HepG2 (cell line): ENCODE data around the gene SAPCD2. TPM values are rescaled to one million over a fixed set of nuclear protein-coding genes. Genes with fewer than 3 reads are reported as not detected.
A peak's percentile ranks its signal among the peaks of the same experiment; 100 is the strongest.

Source experiments
- ATAC-seq: fragments of 200-7000 bp; cut with Tn5 transposase; 3 replicates; pipeline ENCODE4 v1.9.1; 2020; ENCODE audit warnings: mild to moderate bottlenecking, moderate library complexity
- BruUV-seq: library from RNA; stranded (reverse); fragments of 400-500 nt; replicated peaks from 2 replicates; lab custom pipeline; 2021; lab: Mats Ljungman, UMichigan
- CTCF ChIA-PET: fragments of 300-600 bp; formaldehyde crosslinking; extraction: SDS; loops from one replicate; lab custom pipeline; 2021; ENCODE audit warnings: low total read pairs, inconsistent platforms, low intra/inter-chr PET ratio; lab: Yijun Ruan, JAX
- POLR2A ChIA-PET: fragments of 350-600 bp; sonication (Branson Sonifier 250); formaldehyde crosslinking; loops from one replicate; lab custom pipeline; 2020; ENCODE audit warnings: antibody characterized with exemption, inconsistent platforms; lab: Yijun Ruan, JAX
- DNase-seq: peaks from one replicate; pipeline ENCODE4 v3.0.0-alpha.2; 2015; ENCODE audit warnings: low spot score
- FAIRE-seq: peaks from 3 replicates; lab custom pipeline; 2011; peaks lifted over from hg19 to GRCh38; lab: Jason Lieb, UNC
- H2AFZ ChIP-seq: one replicate; pipeline ENCODE4 v1.6.1; 2011; ENCODE audit warnings: low read length, inconsistent platforms
- H3K27ac ChIP-seq: fragments of 300-600 bp; 3 replicates; pipeline ENCODE4 v1.8.0; 2011; ENCODE audit warnings: mixed run types, mild to moderate bottlenecking, mixed read lengths, low read length, inconsistent platforms; ENCODE audit not compliant: insufficient read depth; ENCODE audit errors: extremely low read length
- H3K27me3 ChIP-seq, 2 experiments: fragments of 200-600 bp in 1 of 2; 2 replicates in 1 of 2; 3 replicates in 1 of 2; pipeline versions ENCODE4 v1.6.0 to v1.8.0; 2011; ENCODE audit warnings: low read length in 2 of 2, mild to moderate bottlenecking in 2 of 2, moderate library complexity in 2 of 2, inconsistent platforms in 1 of 2; ENCODE audit not compliant: insufficient read depth in 2 of 2, control insufficient read depth in 1 of 2
- H3K36me3 ChIP-seq, 2 experiments: fragments of 200-600 bp in 1 of 2; replicated peaks in 1 of 2; 2 replicates in 1 of 2; 3 replicates in 1 of 2; pipeline versions ENCODE4 v1.5.1 to v1.8.0; 2011; ENCODE audit warnings: low read length in 2 of 2, inconsistent platforms in 1 of 2; ENCODE audit not compliant: insufficient read depth in 2 of 2, control insufficient read depth in 1 of 2
- H3K4me1 ChIP-seq: 2 replicates; pipeline ENCODE4 v1.5.1; 2012; ENCODE audit warnings: low read length, inconsistent platforms; ENCODE audit not compliant: insufficient read depth
- H3K4me2 ChIP-seq: 2 replicates; pipeline ENCODE4 v1.6.0; 2011; ENCODE audit warnings: low read depth, low read length, inconsistent platforms
- H3K4me3 ChIP-seq, 3 experiments: fragments of 200-600 bp in 1 of 3; sonication (generic), shearing (Covaris generic) in 1 of 3; replicated peaks in 1 of 3; 2 replicates each; pipeline ENCODE4 v1.5.1; 2011 to 2016; ENCODE audit warnings: low read length in 3 of 3, inconsistent platforms in 2 of 3, low read depth in 2 of 3, mild to moderate bottlenecking in 2 of 3, control low read depth in 1 of 3, mixed read lengths in 1 of 3; ENCODE audit not compliant: insufficient read depth in 1 of 3
- H3K79me2 ChIP-seq: one replicate; pipeline ENCODE4 v1.6.1; 2011; ENCODE audit warnings: low read length, inconsistent platforms; ENCODE audit not compliant: insufficient read depth
- H3K9ac ChIP-seq: 2 replicates; pipeline ENCODE4 v1.6.0; 2011; ENCODE audit warnings: mild to moderate bottlenecking, low read depth, low read length, inconsistent platforms; ENCODE audit not compliant: insufficient read depth
- H3K9me3 ChIP-seq: 2 replicates; pipeline ENCODE4 v1.5.1; 2012; ENCODE audit warnings: mild to moderate bottlenecking, low read length
- H4K20me1 ChIP-seq: 2 replicates; pipeline ENCODE4 v1.6.0; 2011; ENCODE audit warnings: inconsistent platforms, mild to moderate bottlenecking, low read length, moderate library complexity; ENCODE audit not compliant: insufficient read depth
- BHLHE40 ChIP-seq: IDR thresholded peaks from 2 replicates; pipeline ENCODE4 v1.6.1; 2011; ENCODE audit warnings: low read length, improper control_type of control experiment
- CBX5 ChIP-seq: sonication (generic); formaldehyde crosslinking; IDR thresholded peaks from 2 replicates; pipeline ENCODE4 v1.4.0; 2020; ENCODE audit warnings: missing genetic modification reagents, borderline replicate concordance
- E2F1 ChIP-seq: sonication (generic); formaldehyde crosslinking; IDR thresholded peaks from 2 replicates; pipeline ENCODE4 v1.5.0; 2020; ENCODE audit warnings: missing genetic modification reagents
- ISL2 ChIP-seq: sonication (generic); formaldehyde crosslinking; IDR thresholded peaks from 2 replicates; pipeline ENCODE4 v1.5.0; 2020; ENCODE audit warnings: missing genetic modification reagents
- MXI1 ChIP-seq: IDR thresholded peaks from 3 replicates; pipeline ENCODE4 v1.6.1; 2012; ENCODE audit warnings: low read depth, low read length, inconsistent platforms, borderline replicate concordance
- NFKB2 ChIP-seq: sonication (generic); formaldehyde crosslinking; IDR thresholded peaks from 2 replicates; pipeline ENCODE4 v1.4.0; 2020; ENCODE audit warnings: missing genetic modification reagents, borderline replicate concordance
- RELA ChIP-seq: sonication (generic); formaldehyde crosslinking; IDR thresholded peaks from 2 replicates; pipeline ENCODE4 v1.4.0; 2020; ENCODE audit warnings: missing genetic modification reagents
- REPIN1 ChIP-seq: sonication (generic); formaldehyde crosslinking; IDR thresholded peaks from 2 replicates; pipeline ENCODE4 v1.8.0; 2022; ENCODE audit warnings: missing genetic modification reagents, low read depth, mild to moderate bottlenecking, borderline replicate concordance
- RFX1 ChIP-seq: fragments of 450-650 bp; IDR thresholded peaks from 2 replicates; pipeline ENCODE4 v1.6.1; 2017
- RNF2 ChIP-seq: fragments of 450-650 bp; conservative IDR thresholded peaks from 2 replicates; pipeline ENCODE4 v1.6.1; 2016; ENCODE audit warnings: low read depth
- ZBTB33 ChIP-seq: sonication (generic); formaldehyde crosslinking; IDR thresholded peaks from 2 replicates; pipeline ENCODE4 v1.4.0; 2020; ENCODE audit warnings: missing genetic modification reagents
- ZNF33B ChIP-seq: sonication (generic); formaldehyde crosslinking; IDR thresholded peaks from 2 replicates; pipeline ENCODE4 v1.5.1; 2020; ENCODE audit warnings: mild to moderate bottlenecking, missing genetic modification reagents
- ZNF556 ChIP-seq: sonication (generic); formaldehyde crosslinking; IDR thresholded peaks from 2 replicates; pipeline ENCODE4 v1.4.0; 2020; ENCODE audit warnings: mild to moderate bottlenecking, missing genetic modification reagents, borderline replicate concordance
- ZNF629 ChIP-seq: sonication (generic); formaldehyde crosslinking; conservative IDR thresholded peaks from 2 replicates; pipeline ENCODE4 v1.5.0; 2020; ENCODE audit warnings: missing genetic modification reagents
- ZNF687 ChIP-seq: sonication (generic); formaldehyde crosslinking; IDR thresholded peaks from 2 replicates; pipeline ENCODE4 v1.5.1; 2020; ENCODE audit warnings: mild to moderate bottlenecking, missing genetic modification reagents, moderate library complexity
- WGBS: methylation state at CpG from one replicate; pipeline ENCODE4 v1.1.6; 2017; ENCODE audit warnings: low lambda C conversion rate; 5-methylcytosine and 5-hydroxymethylcytosine counted together
- in situ Hi-C: cut with HindIII; loops from 2 replicates; pipeline ENCODE4 v1.10.0; 2017; ENCODE audit warnings: low pct_unique_long_range_greater_than_20kb; ENCODE audit not compliant: extremely low pct_ligation_motif_present
- intact Hi-C: fragments of 100-400 bp; cut with micrococcal nuclease; formaldehyde crosslinking; loops from one replicate; pipeline ENCODE4 v1.10.0; 2022; ENCODE audit not compliant: unreplicated experiment
- polyA plus RNA-seq, 8 experiments: library from polyadenylated mRNA; depleted of rRNA in 3 of 8; stranded (reverse) in 7 of 8; unstranded in 1 of 8; fragments of >200 nt; fragmentation: Illumina TruSeq in 4 of 8; extraction: Trizol in 4 of 8; gene quantifications; 2 replicates each; pipeline versions ENCODE4 v1.2.1 to v1.2.3, GENCODE V29; 2011 to 2016; ENCODE audit warnings: low read depth in 4 of 8, missing spikeins in 1 of 8, mixed read lengths in 1 of 8; ENCODE audit not compliant: insufficient read depth in 1 of 8
- total RNA-seq, 5 experiments: library from RNA; depleted of rRNA; stranded (reverse); fragments of >200 nt; fragmentation: Illumina TruSeq; extraction: Trizol; gene quantifications; 2 replicates each; pipeline ENCODE4 v1.2.3, GENCODE V29; 2016; ENCODE audit warnings: low read depth in 1 of 5
- TF ChIP-seq, protein P1 (sequence below): sonication (generic); formaldehyde crosslinking; IDR thresholded peaks from 2 replicates; pipeline ENCODE4 v1.9.0; 2022; ENCODE audit warnings: low read depth, missing genetic modification reagents

SAPCD2 gene
- total and polyA plus RNA-seq, 2 of the 13 experiments (the other 11 are each of a cell fraction or from before 2014, with no cell fraction given), result 21.9 to 42.8 TPM

DNA sequence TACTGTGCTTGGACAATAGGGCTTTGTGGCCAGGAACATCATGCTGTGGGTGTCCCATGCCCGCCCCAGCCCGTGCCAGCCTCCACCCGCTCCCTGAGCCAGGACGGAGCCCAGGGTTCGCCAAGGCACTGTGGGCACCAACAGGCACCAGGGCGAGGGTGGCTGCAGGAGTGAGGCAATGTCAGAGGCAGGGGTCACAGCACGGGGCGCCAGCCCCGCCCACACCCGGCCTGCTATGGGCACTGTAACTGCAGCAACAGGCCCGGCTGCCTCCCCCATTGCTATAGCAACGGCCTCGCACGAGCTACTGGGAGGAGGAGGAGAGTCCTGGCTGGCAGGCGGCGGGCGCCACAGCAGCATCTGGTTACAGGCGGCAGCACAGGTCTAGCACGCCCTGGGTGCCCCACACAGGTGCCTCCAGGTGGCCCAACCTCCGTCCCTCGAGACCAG is 44.8 kb downstream of the SAPCD2 start:
- H3K27me3 ChIP-seq, result peaks cover 0 to 16% of the 10 kb centered on the region in 2 experiments; a peak in 2 of 5 replicates
- in situ Hi-C loops, result no loop called here
- intact Hi-C loops, result no loop called here
- H3K4me1 ChIP-seq, result peaks cover 83% of the 10 kb centered on the region
- no TSS peak for BruUV-seq
- DNase-seq (peak; percentile 52), ATAC-seq (no peak), FAIRE-seq (no peak)
- ChIA-PET CTCF (no interaction called here), POLR2A (interaction anchor here (1.4 kb wide), 1 partner anchor 9 kb away, joined by 3 read pairs; no protein-coding TSS in a partner anchor)
- H3K4me2 ChIP-seq, result peak overlapping the region; percentile 23; the same call in 1 of the 2 replicates
- H3K9me3 ChIP-seq, result no peaks in the 10 kb centered on the region
- no peak overlapping the region for H3K27ac ChIP-seq
- no peak overlapping the region for H2AFZ ChIP-seq
- no peak overlapping the region for H3K9ac ChIP-seq
- no peaks in the 10 kb centered on the region for H4K20me1 ChIP-seq
- no peak overlapping the region; a peak in 1 of 6 replicates for H3K4me3 ChIP-seq
- H3K36me3 ChIP-seq, result no peaks in the 10 kb centered on the region
- WGBS, result no CpG with 5 or more reads among the region's 21 CpGs
- no peaks in the 10 kb centered on the region for H3K79me2 ChIP-seq
- peak; percentile 80; the same call in 2 of the 3 replicates for TF ChIP-seq MXI1
- TF ChIP-seq RELA, result no peak
- TF ChIP-seq RFX1, result peak; percentile 81
- no peak for TF ChIP-seq REPIN1
- TF ChIP-seq ZNF33B, result no peak
- TF ChIP-seq, protein P1, sequence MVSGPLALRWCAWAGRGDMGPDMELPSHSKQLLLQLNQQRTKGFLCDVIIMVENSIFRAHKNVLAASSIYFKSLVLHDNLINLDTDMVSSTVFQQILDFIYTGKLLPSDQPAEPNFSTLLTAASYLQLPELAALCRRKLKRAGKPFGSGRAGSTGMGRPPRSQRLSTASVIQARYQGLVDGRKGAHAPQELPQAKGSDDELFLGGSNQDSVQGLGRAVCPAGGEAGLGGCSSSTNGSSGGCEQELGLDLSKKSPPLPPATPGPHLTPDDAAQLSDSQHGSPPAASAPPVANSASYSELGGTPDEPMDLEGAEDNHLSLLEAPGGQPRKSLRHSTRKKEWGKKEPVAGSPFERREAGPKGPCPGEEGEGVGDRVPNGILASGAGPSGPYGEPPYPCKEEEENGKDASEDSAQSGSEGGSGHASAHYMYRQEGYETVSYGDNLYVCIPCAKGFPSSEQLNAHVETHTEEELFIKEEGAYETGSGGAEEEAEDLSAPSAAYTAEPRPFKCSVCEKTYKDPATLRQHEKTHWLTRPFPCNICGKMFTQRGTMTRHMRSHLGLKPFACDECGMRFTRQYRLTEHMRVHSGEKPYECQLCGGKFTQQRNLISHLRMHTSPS (CRISPR knock-in tag), result peak; percentile 78
- TF ChIP-seq ZNF629 (CRISPR knock-in tag), result no peak
- no peak for TF ChIP-seq CBX5 (CRISPR knock-in tag)
- TF ChIP-seq ZNF687 (CRISPR knock-in tag), result peak; percentile 38; the same call in 1 of the 2 replicates
- no peak for TF ChIP-seq E2F1
- no peak for TF ChIP-seq NFKB2
- peak; percentile 52; the same call in 1 of the 2 replicates for TF ChIP-seq ZBTB33 (CRISPR knock-in tag)
- peak; percentile 49; the same call in 1 of the 2 replicates for TF ChIP-seq BHLHE40
- TF ChIP-seq RNF2, result no peak
- no peak for TF ChIP-seq ISL2 (CRISPR knock-in tag)
- no peak for TF ChIP-seq ZNF556
